Uterus (tissue), 4 donors: ENCODE data around the gene RASSF7. TPM values are rescaled to one million over a fixed set of nuclear protein-coding genes. Genes with fewer than 3 reads are reported as not detected.

ENCODE experiments used
- DNase-seq, 2 donors: peaks; one replicate each; pipeline ENCODE4 v3.0.0-alpha.2; 2019 to 2020
- H3K27ac ChIP-seq, 2 donors: fragments of 200-600 bp; sonication (generic); 1 replicate in 1 of 2; 2 replicates in 1 of 2; pipeline ENCODE4 v1.5.1; 2016 to 2018
- H3K27me3 ChIP-seq, 2 donors: fragments of 200-600 bp; sonication (generic); one replicate each; pipeline ENCODE4 v1.5.1; 2018 to 2019; ENCODE audit warnings: control low read depth in 1 of 2
- H3K36me3 ChIP-seq, 2 donors: fragments of 200-600 bp; sonication (generic); one replicate each; pipeline ENCODE4 v1.5.1; 2019; ENCODE audit warnings: control low read depth in 1 of 2
- H3K4me1 ChIP-seq, 2 donors: fragments of 200-600 bp; sonication (generic); one replicate each; pipeline ENCODE4 v1.5.1; 2018 to 2019; ENCODE audit warnings: control low read depth in 1 of 2
- H3K4me3 ChIP-seq, 2 donors: fragments of 200-600 bp; sonication (generic); 1 replicate in 1 of 2; 2 replicates in 1 of 2; pipeline ENCODE4 v1.5.1; 2018 to 2019; ENCODE audit warnings: mild to moderate bottlenecking in 1 of 2
- H3K9me3 ChIP-seq, 2 donors: fragments of 200-600 bp; sonication (generic); one replicate each; pipeline ENCODE4 v1.5.1; 2019; ENCODE audit warnings: control low read depth in 1 of 2
- CTCF ChIP-seq, 4 experiments: fragments of 200-600 bp in 2 of 4; fragments of 450-650 bp in 2 of 4; sonication (generic) in 2 of 4; IDR thresholded peaks; one replicate each; pipeline ENCODE4 v1.5.1; 2016 to 2019; ENCODE audit warnings: antibody characterized with exemption in 4 of 4, mild to moderate bottlenecking in 2 of 4, moderate library complexity in 1 of 4
- POLR2A ChIP-seq, 2 donors: fragments of 450-650 bp; IDR thresholded peaks; one replicate each; pipeline ENCODE4 v1.6.1; 2016; ENCODE audit warnings: antibody characterized with exemption in 2 of 2, mild to moderate bottlenecking in 1 of 2, moderate library complexity in 1 of 2
- intact Hi-C: fragments of 100-400 bp; cut with DNase I; formaldehyde crosslinking; loops from one replicate; pipeline ENCODE4 v1.15.1; 2023; ENCODE audit warnings: low total_unique reads
- total RNA-seq, 4 donors: library from RNA; depleted of rRNA in 3 of 4; stranded (reverse); fragments of >200 nt in 3 of 4; gene quantifications; one replicate each; pipeline versions ENCODE4 v1.1.0 to v1.2.4, GENCODE V29; 2014 to 2023
- donor health status: DM: yes; HTN: yes; CAD: no.

RASSF7 gene
- total RNA-seq, 4 donors from 2014 or later = 0.59 to 13.1 (median 8.0) TPM

GRCh38 chr11:553988-554340 is 6.8 kb upstream of the RASSF7 start:
- H3K27me3 ChIP-seq = peaks cover 27 to 29% of the 10 kb centered on the region in 2 donors
- H3K4me3 ChIP-seq = no peak overlapping the region
- H3K9me3 ChIP-seq = no peaks in the 10 kb centered on the region
- TF ChIP-seq CTCF (IDR thresholded peaks at IDR 0.05) (no peak), POLR2A (IDR thresholded peaks at IDR 0.05) (no peak)
- peaks cover 0 to 16% of the 10 kb centered on the region in 2 donors for H3K4me1 ChIP-seq
- no peak for DNase-seq
- intact Hi-C loops = no loop called here
- no peak overlapping the region for H3K27ac ChIP-seq
- H3K36me3 ChIP-seq = no peaks in the 10 kb centered on the region

- Histone ChIP-seq H3K27ac (no peak overlapping the region), H3K27me3 (peaks cover 27 to 29% of the 10 kb centered on the region in 2 donors), H3K4me3 (no peak overlapping the region), H3K36me3 (no peaks in the 10 kb centered on the region), H3K9me3 (no peaks in the 10 kb centered on the region), H3K4me1 (peaks cover 0 to 16% of the 10 kb centered on the region in 2 donors)
- TF ChIP-seq CTCF (IDR thresholded peaks at IDR 0.05) (peak; percentile 45 to 77 (median 64)), POLR2A (IDR thresholded peaks at IDR 0.05) (no peak)
- peak in 1 of 2 donors; percentile 52 for DNase-seq
- intact Hi-C loops = loop anchor here (5.0 kb wide), 1 partner anchor 168 kb away; no protein-coding TSS in a partner anchor
These were observed 6.1 kb upstream of the RASSF7 start for GRCh38 chr11:554428-555226.

GRCh38 chr11:555227-555779 is 5.5 kb upstream of the RASSF7 start:
- no peaks in the 10 kb centered on the region for H3K9me3 ChIP-seq
- no peak overlapping the region for H3K27ac ChIP-seq
- peaks cover 27 to 29% of the 10 kb centered on the region in 2 donors for H3K27me3 ChIP-seq
- TF ChIP-seq POLR2A (IDR thresholded peaks at IDR 0.05) (no peak), CTCF (IDR thresholded peaks at IDR 0.05) (no peak)
- intact Hi-C loops = loop anchor here (5.0 kb wide), 1 partner anchor 167 kb away; no protein-coding TSS in a partner anchor
- H3K36me3 ChIP-seq = no peaks in the 10 kb centered on the region
- H3K4me3 ChIP-seq = no peak overlapping the region
- DNase-seq = no peak
- peaks cover 0 to 20% of the 10 kb centered on the region in 2 donors for H3K4me1 ChIP-seq

GRCh38 chr11:555780-556661 is 4.7 kb upstream of the RASSF7 start:
- no peak overlapping the region for H3K4me3 ChIP-seq
- H3K27ac ChIP-seq = no peak overlapping the region

More at GRCh38 chr11:555780-556661, 4.7 kb upstream of the RASSF7 start:
- Histone ChIP-seq H3K27me3 (peaks cover 27 to 29% of the 10 kb centered on the region in 2 donors), H3K4me1 (peaks cover 0 to 22% of the 10 kb centered on the region in 2 donors), H3K36me3 (no peaks in the 10 kb centered on the region), H3K9me3 (no peaks in the 10 kb centered on the region)
- intact Hi-C loops = loop anchor here (5.0 kb wide), 1 partner anchor 166 kb away; no protein-coding TSS in a partner anchor
- TF ChIP-seq CTCF (IDR thresholded peaks at IDR 0.05) (no peak), POLR2A (IDR thresholded peaks at IDR 0.05) (no peak)
- DNase-seq = no peak
